HepG2 (cell line): ENCODE results near the gene MICAL1. TPM values are rescaled to one million over a fixed set of nuclear protein-coding genes. Genes with fewer than 3 reads are reported as not detected.

Experiments used
- FOXO1 ChIP-seq: sonication (generic); formaldehyde crosslinking; IDR thresholded peaks from 2 replicates; pipeline ENCODE4 v1.4.0; 2020; ENCODE audit warnings: missing genetic modification reagents
- NPAS2 ChIP-seq: sonication (generic); formaldehyde crosslinking; IDR thresholded peaks from 2 replicates; pipeline ENCODE4 v1.8.0; 2022; ENCODE audit warnings: mild to moderate bottlenecking, missing genetic modification reagents, borderline replicate concordance
- POLR2A ChIP-seq, 2 experiments: IDR thresholded peaks; 2 replicates each; pipeline ENCODE4 v1.6.1; 2011; ENCODE audit warnings: low read depth in 2 of 2, low read length in 2 of 2, mild to moderate bottlenecking in 1 of 2, moderate library complexity in 1 of 2; ENCODE audit not compliant: insufficient read depth in 1 of 2
- ZBTB10 ChIP-seq: sonication (generic); formaldehyde crosslinking; IDR thresholded peaks from 2 replicates; pipeline ENCODE4 v1.4.0; 2020; ENCODE audit warnings: missing genetic modification reagents, borderline replicate concordance
- ZMAT3 ChIP-seq: sonication (generic); formaldehyde crosslinking; conservative IDR thresholded peaks from 2 replicates; pipeline ENCODE4 v1.7.0; 2021; ENCODE audit warnings: missing genetic modification reagents
- ZUFSP ChIP-seq: sonication (generic); formaldehyde crosslinking; IDR thresholded peaks from 2 replicates; pipeline ENCODE4 v1.9.0; 2021; ENCODE audit warnings: missing genetic modification reagents, mild to moderate bottlenecking, borderline replicate concordance
- polyA plus RNA-seq, 8 experiments: library from polyadenylated mRNA; depleted of rRNA in 3 of 8; stranded (reverse) in 7 of 8; unstranded in 1 of 8; fragments of >200 nt; fragmentation: Illumina TruSeq in 4 of 8; extraction: Trizol in 4 of 8; gene quantifications; 2 replicates each; pipeline versions ENCODE4 v1.2.1 to v1.2.3, GENCODE V29; 2011 to 2016; ENCODE audit warnings: low read depth in 4 of 8, missing spikeins in 1 of 8, mixed read lengths in 1 of 8; ENCODE audit not compliant: insufficient read depth in 1 of 8
- total RNA-seq, 5 experiments: library from RNA; depleted of rRNA; stranded (reverse); fragments of >200 nt; fragmentation: Illumina TruSeq; extraction: Trizol; gene quantifications; 2 replicates each; pipeline ENCODE4 v1.2.3, GENCODE V29; 2016; ENCODE audit warnings: low read depth in 1 of 5
- TF ChIP-seq, protein P1 (sequence below): sonication (generic); formaldehyde crosslinking; IDR thresholded peaks from 2 replicates; pipeline ENCODE4 v1.4.0; 2020; ENCODE audit warnings: missing genetic modification reagents, mild to moderate bottlenecking, borderline replicate concordance
- TF ChIP-seq, protein P2 (sequence below): sonication (generic); formaldehyde crosslinking; IDR thresholded peaks from 2 replicates; pipeline ENCODE4 v1.4.0; 2020; ENCODE audit warnings: missing genetic modification reagents

MICAL1 gene
- total and polyA plus RNA-seq, 2 of the 13 experiments (the other 11 are each of a cell fraction or from before 2014, with no cell fraction given), result 6.9 to 39.0 TPM

DNA sequence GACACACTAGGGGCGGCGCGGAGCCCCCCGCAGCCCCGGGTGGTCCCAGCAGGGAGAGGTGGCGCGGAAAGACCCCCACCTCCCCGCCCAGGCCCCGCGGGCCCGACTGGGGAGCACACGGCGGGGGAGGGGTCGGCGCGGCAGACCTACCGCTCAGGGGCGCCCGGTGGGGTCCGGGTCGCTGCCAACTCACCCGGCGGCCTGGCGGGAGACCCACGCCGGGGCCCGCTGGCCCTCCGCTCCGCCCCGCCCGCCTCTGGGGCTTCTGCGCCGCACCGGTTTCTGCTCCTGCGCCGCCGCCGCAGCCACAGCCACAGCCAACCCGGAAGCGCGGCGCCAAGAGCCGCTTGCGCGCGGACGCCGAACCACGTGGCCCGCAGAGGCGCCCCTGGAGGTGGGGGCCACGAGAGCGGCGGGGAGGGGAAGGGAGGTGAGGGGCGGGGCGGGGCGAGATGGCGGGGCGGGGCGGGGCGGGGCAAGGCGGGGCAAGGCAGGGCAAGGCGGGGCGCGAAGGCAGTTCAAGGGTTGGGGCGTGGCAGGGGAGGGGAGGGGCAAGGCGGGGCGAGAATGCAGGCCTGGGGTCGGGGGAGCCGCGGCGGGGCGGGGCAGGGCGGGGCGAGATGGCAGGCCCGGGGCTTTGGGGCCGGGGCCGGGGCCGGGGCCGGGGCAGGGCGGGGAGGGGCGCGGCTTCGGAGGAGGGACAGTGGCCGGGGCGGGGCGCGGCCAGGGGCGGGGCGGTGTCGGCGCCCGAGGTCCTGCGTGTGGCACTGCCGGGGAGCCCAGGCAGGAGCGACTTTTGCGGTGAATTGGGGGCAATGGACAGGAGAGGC is 27.5 kb upstream of the MICAL1 start, which contains the start of gene ZBTB24 (continued):
- no peak for TF ChIP-seq ZMAT3 (CRISPR knock-in tag)
- TF ChIP-seq, protein P1, sequence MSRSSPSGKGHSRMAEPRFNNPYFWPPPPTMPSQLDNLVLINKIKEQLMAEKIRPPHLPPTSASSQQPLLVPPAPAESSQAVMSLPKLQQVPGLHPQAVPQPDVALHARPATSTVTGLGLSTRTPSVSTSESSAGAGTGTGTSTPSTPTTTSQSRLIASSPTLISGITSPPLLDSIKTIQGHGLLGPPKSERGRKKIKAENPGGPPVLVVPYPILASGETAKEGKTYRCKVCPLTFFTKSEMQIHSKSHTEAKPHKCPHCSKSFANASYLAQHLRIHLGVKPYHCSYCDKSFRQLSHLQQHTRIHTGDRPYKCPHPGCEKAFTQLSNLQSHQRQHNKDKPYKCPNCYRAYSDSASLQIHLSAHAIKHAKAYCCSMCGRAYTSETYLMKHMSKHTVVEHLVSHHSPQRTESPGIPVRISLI (CRISPR knock-in tag), result no peak
- TF ChIP-seq POLR2A (IDR thresholded peaks at IDR 0.05; ENCODE audit: insufficient read depth in 1 of 2, low read depth in 2 of 2, low read length in 2 of 2), result peak; percentile 23 to 77; a peak in 3 of 4 replicates
- TF ChIP-seq ZUFSP, result no peak
- TF ChIP-seq NPAS2 (CRISPR knock-in tag), result no peak
- TF ChIP-seq FOXO1 (CRISPR knock-in tag), result no peak
- no peak for TF ChIP-seq ZBTB10 (CRISPR knock-in tag)
- TF ChIP-seq, protein P2, sequence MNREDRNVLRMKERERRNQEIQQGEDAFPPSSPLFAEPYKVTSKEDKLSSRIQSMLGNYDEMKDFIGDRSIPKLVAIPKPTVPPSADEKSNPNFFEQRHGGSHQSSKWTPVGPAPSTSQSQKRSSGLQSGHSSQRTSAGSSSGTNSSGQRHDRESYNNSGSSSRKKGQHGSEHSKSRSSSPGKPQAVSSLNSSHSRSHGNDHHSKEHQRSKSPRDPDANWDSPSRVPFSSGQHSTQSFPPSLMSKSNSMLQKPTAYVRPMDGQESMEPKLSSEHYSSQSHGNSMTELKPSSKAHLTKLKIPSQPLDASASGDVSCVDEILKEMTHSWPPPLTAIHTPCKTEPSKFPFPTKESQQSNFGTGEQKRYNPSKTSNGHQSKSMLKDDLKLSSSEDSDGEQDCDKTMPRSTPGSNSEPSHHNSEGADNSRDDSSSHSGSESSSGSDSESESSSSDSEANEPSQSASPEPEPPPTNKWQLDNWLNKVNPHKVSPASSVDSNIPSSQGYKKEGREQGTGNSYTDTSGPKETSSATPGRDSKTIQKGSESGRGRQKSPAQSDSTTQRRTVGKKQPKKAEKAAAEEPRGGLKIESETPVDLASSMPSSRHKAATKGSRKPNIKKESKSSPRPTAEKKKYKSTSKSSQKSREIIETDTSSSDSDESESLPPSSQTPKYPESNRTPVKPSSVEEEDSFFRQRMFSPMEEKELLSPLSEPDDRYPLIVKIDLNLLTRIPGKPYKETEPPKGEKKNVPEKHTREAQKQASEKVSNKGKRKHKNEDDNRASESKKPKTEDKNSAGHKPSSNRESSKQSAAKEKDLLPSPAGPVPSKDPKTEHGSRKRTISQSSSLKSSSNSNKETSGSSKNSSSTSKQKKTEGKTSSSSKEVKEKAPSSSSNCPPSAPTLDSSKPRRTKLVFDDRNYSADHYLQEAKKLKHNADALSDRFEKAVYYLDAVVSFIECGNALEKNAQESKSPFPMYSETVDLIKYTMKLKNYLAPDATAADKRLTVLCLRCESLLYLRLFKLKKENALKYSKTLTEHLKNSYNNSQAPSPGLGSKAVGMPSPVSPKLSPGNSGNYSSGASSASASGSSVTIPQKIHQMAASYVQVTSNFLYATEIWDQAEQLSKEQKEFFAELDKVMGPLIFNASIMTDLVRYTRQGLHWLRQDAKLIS (CRISPR knock-in tag), result no peak
